Glutamatergic neuron (in vitro differentiated cells): ENCODE data around the gene CRYAB. TPM values are rescaled to one million over a fixed set of nuclear protein-coding genes. Genes with fewer than 3 reads are reported as not detected.

Experiments
- DNase-seq: peaks from one replicate; pipeline ENCODE4 v3.0.0; 2022
- H3K27ac Mint-ChIP-seq: one replicate; pipeline ENCODE4 v1.8.0; 2020; ENCODE audit warnings: mild to moderate bottlenecking, mixed read lengths, inconsistent platforms; ENCODE audit not compliant: unreplicated experiment
- H3K27me3 Mint-ChIP-seq: one replicate; pipeline ENCODE4 v1.8.0; 2020; ENCODE audit warnings: mild to moderate bottlenecking, moderate library complexity, mixed read lengths, inconsistent platforms; ENCODE audit not compliant: unreplicated experiment
- H3K36me3 Mint-ChIP-seq: one replicate; pipeline ENCODE4 v1.8.0; 2020; ENCODE audit warnings: mild to moderate bottlenecking, mixed read lengths, inconsistent platforms; ENCODE audit not compliant: unreplicated experiment
- H3K4me1 Mint-ChIP-seq: one replicate; pipeline ENCODE4 v1.8.0; 2020; ENCODE audit warnings: mild to moderate bottlenecking, low read depth, mixed read lengths, inconsistent platforms; ENCODE audit not compliant: unreplicated experiment
- H3K4me3 Mint-ChIP-seq: one replicate; pipeline ENCODE4 v1.8.0; 2020; ENCODE audit warnings: mild to moderate bottlenecking, mixed read lengths, inconsistent platforms; ENCODE audit not compliant: unreplicated experiment
- H3K9me3 Mint-ChIP-seq: one replicate; pipeline ENCODE4 v1.8.0; 2020; ENCODE audit warnings: mild to moderate bottlenecking, moderate library complexity, mixed read lengths, inconsistent platforms; ENCODE audit not compliant: unreplicated experiment
- CTCF ChIP-seq: fragments of 200-600 bp; sonication (generic); IDR thresholded peaks from one replicate; pipeline ENCODE4 v1.5.0; 2021; ENCODE audit not compliant: partially characterized antibody, unreplicated experiment
- total RNA-seq: library from RNA; stranded (reverse); fragmentation: NEBNext Ultra II Directional; extraction: Animal tissue kit (Norgen Biotek cat#: 25700); gene quantifications from one replicate; pipeline ENCODE4 v1.2.1, GENCODE V29; 2021; ENCODE audit not compliant: unreplicated experiment

Gene CRYAB
- total RNA-seq, 1 donor from 2014 or later: 0.64 TPM

GRCh38 chr11:111938687-111939160 is 27.2 kb upstream of the CRYAB start:
- peaks cover 31% of the 10 kb centered on the region for H3K4me1 Mint-ChIP-seq
- H3K9me3 Mint-ChIP-seq: peaks cover 6% of the 10 kb centered on the region
- no peak for DNase-seq
- H3K36me3 Mint-ChIP-seq: no peaks in the 10 kb centered on the region
- peak overlapping the region; percentile 22 for H3K27ac Mint-ChIP-seq
- H3K27me3 Mint-ChIP-seq: peaks cover 6% of the 10 kb centered on the region
- peak overlapping the region; percentile 81 for H3K4me3 Mint-ChIP-seq
- no peak for TF ChIP-seq CTCF

GRCh38 chr11:111937844-111938243 is 26.3 kb upstream of the CRYAB start:
- no peak for DNase-seq
- Mint-ChIP-seq H3K27ac (peak overlapping the region; percentile 82), H3K36me3 (no peaks in the 10 kb centered on the region), H3K4me1 (peaks cover 31% of the 10 kb centered on the region), H3K27me3 (peaks cover 6% of the 10 kb centered on the region), H3K4me3 (peak overlapping the region; percentile 81), H3K9me3 (peaks cover 6% of the 10 kb centered on the region)
- no peak for TF ChIP-seq CTCF

- TF ChIP-seq CTCF: no peak
- peaks cover 31% of the 10 kb centered on the region for H3K4me1 Mint-ChIP-seq
- no peaks in the 10 kb centered on the region for H3K36me3 Mint-ChIP-seq
- DNase-seq: no peak
- H3K27me3 Mint-ChIP-seq: peaks cover 6% of the 10 kb centered on the region
- peak overlapping the region; percentile 81 for H3K4me3 Mint-ChIP-seq
- H3K27ac Mint-ChIP-seq: peak overlapping the region; percentile 82
- H3K9me3 Mint-ChIP-seq: peaks cover 6% of the 10 kb centered on the region
Measured at GRCh38 chr11:111937461-111937769, 25.8 kb upstream of the CRYAB start.

GRCh38 chr11:111936040-111936540 is 24.5 kb upstream of the CRYAB start:
- no peaks in the 10 kb centered on the region for H3K36me3 Mint-ChIP-seq
- TF ChIP-seq CTCF: no peak
- H3K9me3 Mint-ChIP-seq: peaks cover 6% of the 10 kb centered on the region
- no peak for DNase-seq
- H3K4me1 Mint-ChIP-seq: peaks cover 31% of the 10 kb centered on the region
- peaks cover 6% of the 10 kb centered on the region for H3K27me3 Mint-ChIP-seq
- H3K4me3 Mint-ChIP-seq: peak overlapping the region; percentile 93
- no peak overlapping the region for H3K27ac Mint-ChIP-seq

- Mint-ChIP-seq H3K4me3 (no peak overlapping the region), H3K27me3 (peaks cover 6% of the 10 kb centered on the region), H3K27ac (peak overlapping the region; percentile 59), H3K4me1 (peaks cover 31% of the 10 kb centered on the region), H3K9me3 (peaks cover 6% of the 10 kb centered on the region), H3K36me3 (no peaks in the 10 kb centered on the region)
- no peak for TF ChIP-seq CTCF
- no peak for DNase-seq
Measured at GRCh38 chr11:111935317-111936039, 23.9 kb upstream of the CRYAB start.
